ENCODE data around the gene FOXA1. TPM values are rescaled to one million over a fixed set of nuclear protein-coding genes. Genes with fewer than 3 reads are reported as not detected.

Gene FOXA1
- total RNA-seq, 4 donors from 2014 or later, result not detected

DNA sequence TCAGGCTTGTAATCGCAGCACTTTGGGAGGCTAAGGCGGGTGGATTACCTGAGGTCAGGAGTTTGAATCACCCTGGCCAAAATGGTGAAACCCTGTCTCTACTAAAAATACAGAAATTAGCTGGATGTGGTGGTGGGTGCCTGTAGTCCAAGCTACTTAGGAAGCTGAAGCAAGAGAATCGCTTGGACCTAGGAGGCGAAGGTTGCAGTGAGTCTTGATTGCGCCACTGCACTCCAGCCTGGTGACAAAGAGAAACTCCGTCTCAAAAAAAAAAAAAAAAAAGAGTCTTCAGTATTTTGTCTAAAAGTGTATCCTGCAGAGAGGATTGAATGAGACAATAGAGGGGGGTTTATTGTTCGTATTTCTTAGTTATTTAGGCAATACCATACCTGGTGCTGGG lies 25.3 kb downstream of the FOXA1 start:
- H3K27ac ChIP-seq, result no peak overlapping the region
- peaks cover 0 to 1% of the 10 kb centered on the region in 2 donors for H3K27me3 ChIP-seq
- H3K9me3 ChIP-seq, result no peaks in the 10 kb centered on the region
- H3K4me3 ChIP-seq, result no peak overlapping the region
- H3K4me1 ChIP-seq, result peaks cover 0 to 8% (median 0%) of the 10 kb centered on the region in 4 donors
- H3K36me3 ChIP-seq, result no peaks in the 10 kb centered on the region
- no peak for TF ChIP-seq EP300 (IDR thresholded peaks at IDR 0.05)
- no peak for TF ChIP-seq CTCF (IDR thresholded peaks at IDR 0.05)
- TF ChIP-seq POLR2A (IDR thresholded peaks at IDR 0.05), result no peak
- 94% methylated on average over 7 of the region's 7 CpGs for whole genome bisulfite sequencing, 2 donors
- DNase-seq (ENCODE audit: low spot score in 2 of 2), result no peak

DNA sequence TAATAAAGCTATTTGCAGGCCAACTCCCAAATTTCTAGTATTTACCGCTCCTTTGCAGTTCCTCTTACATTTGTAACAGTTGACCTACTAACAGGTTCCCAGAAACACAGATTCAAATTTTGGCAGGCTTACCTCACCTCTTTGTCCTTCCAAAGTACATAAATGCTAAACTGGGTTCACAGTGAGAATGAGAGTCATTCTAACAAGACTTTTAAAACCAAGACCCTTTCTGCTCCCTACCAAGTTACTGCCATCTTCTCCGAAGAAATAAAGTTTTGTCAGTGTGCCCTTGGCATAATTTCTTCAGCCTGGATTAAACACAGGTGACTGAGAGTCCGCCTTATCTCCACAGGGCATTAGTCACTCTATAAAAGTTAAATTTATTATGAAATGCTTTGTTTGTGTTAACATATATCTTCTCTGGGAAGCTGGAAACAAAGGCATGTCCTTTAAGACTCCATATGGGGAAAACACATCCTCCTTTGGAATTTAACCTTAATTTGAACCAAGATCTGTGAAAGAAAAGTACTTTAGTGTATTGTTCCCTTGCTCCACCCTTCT lies 28.2 kb downstream of the FOXA1 start:
- TF ChIP-seq EP300 (IDR thresholded peaks at IDR 0.05) (no peak), POLR2A (IDR thresholded peaks at IDR 0.05) (no peak), CTCF (IDR thresholded peaks at IDR 0.05) (no peak)
- H3K4me3 ChIP-seq, result no peak overlapping the region
- WGBS, 2 donors, result 20 to 33% methylated on average over 3 of the region's 3 CpGs

GRCh38 chr14:37565550-37565949 lies 29.5 kb downstream of the FOXA1 start:
- no peak overlapping the region for H3K4me3 ChIP-seq
- DNase-seq (ENCODE audit: low spot score in 2 of 2), result no peak
- TF ChIP-seq POLR2A (IDR thresholded peaks at IDR 0.05) (no peak), CTCF (IDR thresholded peaks at IDR 0.05) (no peak)
- 90 to 97% methylated on average over 1 of the region's 1 CpG for WGBS, 2 donors
- no peaks in the 10 kb centered on the region for H3K9me3 ChIP-seq
- no peaks in the 10 kb centered on the region for H3K36me3 ChIP-seq
- H3K4me1 ChIP-seq, result peaks cover 0 to 8% (median 0%) of the 10 kb centered on the region in 4 donors
- no peaks in the 10 kb centered on the region for H3K27me3 ChIP-seq
- H3K27ac ChIP-seq, result no peak overlapping the region

More for the DNA sequence above, 28.2 kb downstream of the FOXA1 start:
- Histone ChIP-seq H3K4me1 (peaks cover 0 to 8% (median 0%) of the 10 kb centered on the region in 4 donors), H3K27me3 (no peaks in the 10 kb centered on the region), H3K9me3 (no peaks in the 10 kb centered on the region), H3K27ac (no peak overlapping the region), H3K36me3 (no peaks in the 10 kb centered on the region)
- DNase-seq (ENCODE audit: low spot score in 2 of 2), result no peak

DNA sequence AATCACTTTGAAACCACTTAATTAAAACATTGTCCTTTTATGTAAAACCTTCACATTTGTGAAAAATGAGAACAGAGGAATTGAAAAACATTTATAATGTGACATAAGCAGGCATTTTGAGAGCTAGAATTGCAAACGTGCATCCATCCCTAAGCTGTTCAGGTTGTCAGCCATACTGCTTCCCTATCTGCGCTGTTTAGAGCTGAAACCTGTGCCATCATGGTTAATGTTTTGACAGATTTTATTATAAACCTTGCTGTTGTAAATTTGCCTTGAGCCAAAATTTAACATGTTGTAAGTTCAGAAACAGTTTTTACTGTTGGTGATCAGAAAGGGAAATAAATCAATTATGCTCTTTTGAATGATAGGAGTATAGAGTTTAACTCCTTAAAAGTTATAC lies 31.9 kb downstream of the FOXA1 start:
- peaks cover 0 to 8% (median 0%) of the 10 kb centered on the region in 4 donors for H3K4me1 ChIP-seq
- no peak overlapping the region for H3K4me3 ChIP-seq
- no peak for TF ChIP-seq EP300 (IDR thresholded peaks at IDR 0.05)
- no peak for TF ChIP-seq POLR2A (IDR thresholded peaks at IDR 0.05)
- TF ChIP-seq CTCF (IDR thresholded peaks at IDR 0.05), result no peak
- 80 to 92% methylated on average over 2 of the region's 2 CpGs for WGBS, 2 donors
- no peak for DNase-seq (ENCODE audit: low spot score in 2 of 2)
- no peaks in the 10 kb centered on the region for H3K9me3 ChIP-seq
- no peaks in the 10 kb centered on the region for H3K36me3 ChIP-seq
- H3K27me3 ChIP-seq, result no peaks in the 10 kb centered on the region
- H3K27ac ChIP-seq, result no peak overlapping the region

GRCh38 chr14:37559386-37559785 lies 35.7 kb downstream of the FOXA1 start:
- 80 to 85% methylated on average over 6 of the region's 6 CpGs for WGBS, 2 donors
- Histone ChIP-seq H3K4me1 (no peaks in the 10 kb centered on the region), H3K27ac (no peak overlapping the region), H3K27me3 (no peaks in the 10 kb centered on the region), H3K9me3 (peaks cover 0 to 3% (median 0%) of the 10 kb centered on the region in 4 donors), H3K4me3 (no peak overlapping the region), H3K36me3 (no peaks in the 10 kb centered on the region)
- DNase-seq (ENCODE audit: low spot score in 2 of 2), result no peak
- TF ChIP-seq CTCF (IDR thresholded peaks at IDR 0.05) (no peak), POLR2A (IDR thresholded peaks at IDR 0.05) (no peak), EP300 (IDR thresholded peaks at IDR 0.05) (no peak)
